ENCODE data around the gene DCAF12L1.

The DCAF12L1 gene

GRCh38 chrX:126552313-126553022, at the start of gene DCAF12L1:
Gene DCAF12L1 (minus strand): TSS chrX:126552814. CDS start chrX:126552608, 206 bp downstream.
- no peak for DNase-seq (ENCODE audit: low read depth)

GRCh38 chrX:126580877-126581276, 28.3 kb upstream of the DCAF12L1 start:
- no peak for DNase-seq (ENCODE audit: low read depth)

DNA sequence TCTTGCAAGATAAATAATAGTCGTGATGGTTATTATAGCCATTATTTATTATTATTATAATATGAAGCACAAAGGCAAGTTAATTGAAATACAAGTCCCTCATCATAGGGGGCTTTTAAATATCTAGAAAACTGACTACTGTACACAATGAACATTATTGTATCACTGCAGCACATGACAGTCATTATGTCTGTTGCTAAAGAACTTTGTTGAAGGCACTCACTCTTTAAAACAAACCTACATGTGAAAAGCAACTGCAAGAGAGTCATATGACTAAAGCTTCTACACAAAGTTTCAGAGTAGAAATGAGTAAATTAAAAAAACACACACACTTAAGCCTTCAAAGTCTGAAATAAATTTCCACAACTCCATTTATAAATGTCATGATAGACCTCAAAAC, 23.3 kb upstream of the DCAF12L1 start:
- no peak for DNase-seq (ENCODE audit: low read depth)

GRCh38 chrX:126557151-126557550, 4.5 kb upstream of the DCAF12L1 start:
- DNase-seq (ENCODE audit: low read depth): no peak

- DNase-seq (ENCODE audit: low read depth): no peak
Observed at GRCh38 chrX:126551725-126552312, 795 bp downstream of the DCAF12L1 start.

DNA sequence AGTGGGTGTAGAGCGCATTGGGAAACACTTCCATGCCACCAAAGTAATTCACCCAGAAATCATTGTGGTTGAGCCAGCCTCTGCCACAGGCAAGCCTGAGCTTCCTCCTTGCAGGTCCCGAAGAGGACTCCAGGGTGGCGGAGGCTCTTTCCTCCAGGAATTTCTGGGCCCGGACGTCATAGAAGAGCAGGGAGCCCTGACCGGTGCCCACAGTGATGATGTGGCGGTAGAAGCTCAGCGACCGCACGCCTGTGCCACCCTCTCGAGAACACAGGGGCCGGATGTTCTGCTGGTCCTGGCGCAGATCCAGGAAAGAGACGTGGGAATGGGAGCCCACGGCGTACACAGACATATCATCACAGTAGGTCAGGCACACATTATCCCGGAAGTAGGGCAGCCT, 1.3 kb downstream of the DCAF12L1 start:
- DNase-seq (ENCODE audit: low read depth): no peak

DNA sequence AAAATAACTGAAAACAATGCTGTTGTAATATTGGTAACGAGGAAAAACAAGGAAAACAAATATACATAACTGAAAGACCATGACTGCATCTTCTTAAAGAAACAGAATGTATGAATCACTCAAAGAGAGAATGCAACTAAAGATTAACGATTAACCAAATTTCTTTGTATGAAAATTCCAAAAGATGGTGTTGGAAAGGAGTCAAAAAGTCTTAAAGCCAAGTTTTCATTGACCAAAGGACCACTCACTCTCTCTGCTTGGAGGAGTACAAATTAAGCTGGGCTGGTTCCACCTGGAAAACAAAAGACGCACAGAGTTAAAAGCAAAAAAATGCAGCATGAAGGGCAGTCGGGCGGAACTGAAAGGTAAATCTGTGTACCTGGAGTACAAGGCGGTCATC, 1.8 kb downstream of the DCAF12L1 start:
- DNase-seq (ENCODE audit: low read depth): no peak

GRCh38 chrX:126509923-126510322, 42.7 kb downstream of the DCAF12L1 start:
- no peak for DNase-seq (ENCODE audit: low read depth)
